Measurements from ENCODE around the gene PCAT6. TPM values are rescaled to one million over a fixed set of nuclear protein-coding genes. Genes with fewer than 3 reads are reported as not detected.

Gene PCAT6
- total and polyA plus RNA-seq, 2 experiments from 2014 or later: 13.9 TPM; not detected in 1

GRCh38 chr1:202834771-202835547, 24.2 kb downstream of the PCAT6 start:
- Histone ChIP-seq H3K27ac (no peak overlapping the region), H3K9me2 (ENCODE audit: insufficient read depth) (no peaks in the 10 kb centered on the region), H3K79me2 (ENCODE audit: insufficient read depth) (no peaks in the 10 kb centered on the region), H3K27me3 (replicated peaks; ENCODE audit: insufficient read depth) (peaks cover 7% of the 10 kb centered on the region; the same call in 1 of the 2 replicates), H3F3A (ENCODE audit: insufficient read depth) (no peaks in the 10 kb centered on the region), H3K9me3 (ENCODE audit: low read depth) (no peaks in the 10 kb centered on the region), H2AFZ (no peak overlapping the region), H3K4me2 (ENCODE audit: unreplicated experiment) (no peak overlapping the region), H3K36me3 (ENCODE audit: low read depth) (no peaks in the 10 kb centered on the region), H3K4me1 (ENCODE audit: insufficient read depth) (no peaks in the 10 kb centered on the region), H4K20me1 (ENCODE audit: insufficient read depth) (no peaks in the 10 kb centered on the region), H3K4me3 (no peak overlapping the region), H3K9ac (no peak overlapping the region)
- TF ChIP-seq EZH2phosphoT487 (IDR thresholded peaks at IDR 0.05; ENCODE audit: insufficient read depth, low read depth): no peak
- TF ChIP-seq EZH2 (IDR thresholded peaks at IDR 0.05; ENCODE audit: insufficient read depth, poor library complexity, severe bottlenecking): no peak
- in situ Hi-C loops (cut with MboI): no loop called here
- no peak for DNase-seq
- 79 to 87% methylated on average over 10 of the region's 10 CpGs for WGBS, 2 experiments (ENCODE audit: low coverage in 1 of 2, low lambda C conversion rate in 2 of 2, missing lambda C conversion rate in 2 of 2)

GRCh38 chr1:202835548-202836072, 24.9 kb downstream of the PCAT6 start:
- Histone ChIP-seq H3K4me3 (no peak overlapping the region), H3K9me2 (ENCODE audit: insufficient read depth) (no peaks in the 10 kb centered on the region), H3K79me2 (ENCODE audit: insufficient read depth) (no peaks in the 10 kb centered on the region), H3K27me3 (replicated peaks; ENCODE audit: insufficient read depth) (peaks cover 7% of the 10 kb centered on the region; the same call in 1 of the 2 replicates), H4K20me1 (ENCODE audit: insufficient read depth) (no peaks in the 10 kb centered on the region), H3K9ac (no peak overlapping the region), H3K9me3 (ENCODE audit: low read depth) (no peaks in the 10 kb centered on the region), H3K36me3 (ENCODE audit: low read depth) (no peaks in the 10 kb centered on the region), H3F3A (ENCODE audit: insufficient read depth) (no peaks in the 10 kb centered on the region), H3K27ac (no peak overlapping the region), H3K4me2 (ENCODE audit: unreplicated experiment) (no peak overlapping the region), H2AFZ (no peak overlapping the region), H3K4me1 (ENCODE audit: insufficient read depth) (no peaks in the 10 kb centered on the region)
- 46 to 65% methylated on average over 2 to 3 of the region's 3 CpGs for WGBS, 2 experiments (ENCODE audit: low coverage in 1 of 2, low lambda C conversion rate in 2 of 2, missing lambda C conversion rate in 2 of 2)
- in situ Hi-C loops (cut with MboI): no loop called here
- TF ChIP-seq EZH2phosphoT487 (IDR thresholded peaks at IDR 0.05; ENCODE audit: insufficient read depth, low read depth) (no peak), EZH2 (IDR thresholded peaks at IDR 0.05; ENCODE audit: insufficient read depth, poor library complexity, severe bottlenecking) (no peak)
- DNase-seq: no peak

GRCh38 chr1:202836623-202837403, 26.1 kb downstream of the PCAT6 start:
- Histone ChIP-seq H3K4me1 (ENCODE audit: insufficient read depth) (no peaks in the 10 kb centered on the region), H3K9ac (no peak overlapping the region), H2AFZ (no peak overlapping the region), H3K27ac (no peak overlapping the region), H3F3A (ENCODE audit: insufficient read depth) (no peaks in the 10 kb centered on the region), H4K20me1 (ENCODE audit: insufficient read depth) (no peaks in the 10 kb centered on the region), H3K4me3 (no peak overlapping the region), H3K9me3 (ENCODE audit: low read depth) (no peaks in the 10 kb centered on the region), H3K36me3 (ENCODE audit: low read depth) (no peaks in the 10 kb centered on the region), H3K79me2 (ENCODE audit: insufficient read depth) (no peaks in the 10 kb centered on the region), H3K9me2 (ENCODE audit: insufficient read depth) (no peaks in the 10 kb centered on the region), H3K4me2 (ENCODE audit: unreplicated experiment) (no peak overlapping the region), H3K27me3 (replicated peaks; ENCODE audit: insufficient read depth) (peaks cover 7% of the 10 kb centered on the region; the same call in 1 of the 2 replicates)
- TF ChIP-seq EZH2 (IDR thresholded peaks at IDR 0.05; ENCODE audit: insufficient read depth, poor library complexity, severe bottlenecking): no peak
- WGBS, 2 experiments (ENCODE audit: low coverage in 1 of 2, low lambda C conversion rate in 2 of 2, missing lambda C conversion rate in 2 of 2): 52 to 65% methylated on average over 5 of the region's 5 CpGs
- no peak for DNase-seq
- in situ Hi-C loops (cut with MboI): no loop called here

- Histone ChIP-seq H3K9me2 (ENCODE audit: insufficient read depth) (no peaks in the 10 kb centered on the region), H3K9me3 (ENCODE audit: low read depth) (no peaks in the 10 kb centered on the region), H3K27ac (no peak overlapping the region), H3K36me3 (ENCODE audit: low read depth) (no peaks in the 10 kb centered on the region), H3F3A (ENCODE audit: insufficient read depth) (no peaks in the 10 kb centered on the region), H3K9ac (no peak overlapping the region), H3K27me3 (replicated peaks; ENCODE audit: insufficient read depth) (peaks cover 7% of the 10 kb centered on the region; the same call in 1 of the 2 replicates), H3K4me2 (ENCODE audit: unreplicated experiment) (no peak overlapping the region), H4K20me1 (ENCODE audit: insufficient read depth) (no peaks in the 10 kb centered on the region), H3K4me1 (ENCODE audit: insufficient read depth) (no peaks in the 10 kb centered on the region), H2AFZ (no peak overlapping the region), H3K4me3 (no peak overlapping the region), H3K79me2 (ENCODE audit: insufficient read depth) (no peaks in the 10 kb centered on the region)
- in situ Hi-C loops (cut with MboI): no loop called here
- TF ChIP-seq EZH2phosphoT487 (IDR thresholded peaks at IDR 0.05; ENCODE audit: insufficient read depth, low read depth): no peak
- no peak for TF ChIP-seq EZH2 (IDR thresholded peaks at IDR 0.05; ENCODE audit: insufficient read depth, poor library complexity, severe bottlenecking)
- no peak for DNase-seq
- WGBS, 2 experiments (ENCODE audit: low coverage in 1 of 2, low lambda C conversion rate in 2 of 2, missing lambda C conversion rate in 2 of 2): 66 to 75% methylated on average over 4 to 5 of the region's 5 CpGs
These were observed 27.1 kb downstream of the PCAT6 start for GRCh38 chr1:202837746-202838262.

Data from GM23248 (cell line).